HCEC 1CT (cell line): Measurements from ENCODE around the gene MPPED1.

Experiments
- DNase-seq: peaks from one replicate; pipeline ENCODE4 v3.0.0-alpha.2; 2017

MPPED1 gene

DNA sequence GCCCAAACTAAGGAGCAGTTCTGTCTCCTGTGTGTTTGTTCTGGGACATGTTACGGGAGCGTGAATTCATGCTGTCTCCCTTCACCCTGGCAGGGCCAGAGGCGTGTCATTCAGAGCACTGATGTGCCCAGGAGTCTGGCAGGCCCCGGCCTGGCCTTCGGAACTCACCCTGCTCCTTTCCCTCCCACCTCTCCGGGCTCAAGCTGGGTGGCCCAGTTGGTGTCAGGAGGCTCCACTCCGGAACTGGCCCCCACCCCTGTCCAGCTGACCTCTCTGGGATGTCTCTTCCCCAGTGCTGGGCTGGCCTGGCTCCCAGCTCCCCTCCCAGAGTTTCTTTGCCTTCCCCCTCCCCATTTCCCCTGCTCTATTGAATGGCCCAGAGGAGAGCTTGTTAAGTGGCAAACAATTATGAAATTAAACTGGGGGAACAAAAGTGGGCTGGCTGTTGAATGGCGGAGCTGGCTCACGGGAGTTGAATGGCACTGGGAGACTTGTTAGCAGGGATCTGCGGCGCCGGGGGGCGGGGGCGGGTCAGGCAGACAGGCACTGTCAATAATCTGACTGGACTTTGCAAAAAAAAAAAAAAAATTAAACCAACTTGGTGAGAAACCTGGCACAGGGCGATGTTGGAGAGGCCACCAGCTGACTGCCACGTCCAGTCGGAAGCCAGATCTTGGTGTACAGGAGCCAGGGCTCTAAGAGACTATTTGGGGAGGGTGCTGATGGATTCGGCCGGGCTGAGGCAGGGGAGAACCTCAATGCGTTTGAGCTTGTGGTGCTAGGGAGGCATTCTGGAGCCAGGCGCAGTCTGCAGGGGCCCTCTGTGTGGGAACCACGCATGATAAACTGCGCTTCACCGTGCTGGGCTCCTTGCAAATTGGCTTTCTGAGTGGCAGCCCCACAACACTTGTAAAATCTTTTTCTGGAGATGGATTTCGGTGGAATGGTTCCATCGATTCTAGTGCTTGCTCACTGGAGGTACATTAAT lies 1.3 kb downstream of the MPPED1 start:
- DNase-seq: no peak

GRCh38 chr22:43413826-43414225 lies 2.0 kb downstream of the MPPED1 start:
- no peak for DNase-seq

DNA sequence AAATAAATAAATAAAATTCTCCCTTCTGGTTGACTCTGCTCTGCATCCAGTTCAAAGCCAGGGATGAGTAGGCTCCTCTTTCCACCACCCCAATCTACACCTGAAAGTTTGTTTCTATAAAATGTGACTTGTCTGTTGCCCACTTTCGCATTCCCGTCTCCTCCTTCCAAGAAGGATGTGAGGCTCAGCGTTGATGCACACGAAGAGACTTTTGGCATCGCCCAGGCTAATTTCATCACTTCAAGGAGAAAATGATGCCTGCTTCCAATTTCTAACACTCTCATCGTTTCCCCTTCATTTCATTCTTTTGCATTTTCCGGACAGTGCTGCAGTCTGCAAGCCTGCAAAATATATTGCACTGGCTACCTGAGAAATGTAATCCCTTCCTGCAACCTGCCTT lies 3.9 kb downstream of the MPPED1 start:
- DNase-seq: no peak

- no peak for DNase-seq
These were observed 5.7 kb downstream of the MPPED1 start for GRCh38 chr22:43417555-43417954.

DNA sequence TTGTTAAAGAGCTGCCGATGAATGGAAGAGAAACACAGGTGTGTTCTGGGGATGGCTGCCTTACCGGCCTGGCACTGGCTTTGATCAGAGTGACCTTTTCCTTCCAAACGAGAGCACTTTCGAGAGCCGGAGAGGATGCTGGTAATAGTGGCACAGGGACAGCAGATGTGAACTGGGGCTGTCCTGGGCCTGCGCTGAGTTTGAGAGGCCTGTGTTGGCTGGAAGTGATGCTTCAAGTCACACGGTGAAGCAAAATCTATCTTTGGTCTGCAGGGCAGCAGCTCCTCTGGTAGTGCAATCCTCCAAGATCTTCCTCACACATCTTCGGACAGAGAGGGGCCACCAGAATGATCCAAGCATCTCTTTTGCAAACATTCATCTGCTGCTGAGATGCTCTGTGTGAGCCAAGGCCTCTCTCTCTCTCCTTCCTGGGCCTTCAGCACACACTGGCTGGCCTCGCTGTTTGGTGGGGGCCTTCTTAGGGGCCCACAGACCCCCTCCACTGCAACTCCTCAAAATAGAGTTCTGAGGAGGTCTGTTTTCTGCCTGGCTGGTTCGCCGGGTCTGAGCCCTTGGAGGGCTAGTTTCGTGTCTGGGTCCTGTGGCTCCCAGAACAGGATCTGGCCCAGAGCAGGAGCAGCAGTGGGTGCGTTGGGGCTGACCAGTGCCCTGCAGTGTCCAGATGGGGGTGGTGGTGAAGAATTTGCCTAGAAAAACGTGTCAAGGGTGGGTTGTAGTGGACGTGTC lies 6.4 kb downstream of the MPPED1 start:
- no peak for DNase-seq

- no peak for DNase-seq
These were observed 7.7 kb downstream of the MPPED1 start for GRCh38 chr22:43419371-43420080.

DNA sequence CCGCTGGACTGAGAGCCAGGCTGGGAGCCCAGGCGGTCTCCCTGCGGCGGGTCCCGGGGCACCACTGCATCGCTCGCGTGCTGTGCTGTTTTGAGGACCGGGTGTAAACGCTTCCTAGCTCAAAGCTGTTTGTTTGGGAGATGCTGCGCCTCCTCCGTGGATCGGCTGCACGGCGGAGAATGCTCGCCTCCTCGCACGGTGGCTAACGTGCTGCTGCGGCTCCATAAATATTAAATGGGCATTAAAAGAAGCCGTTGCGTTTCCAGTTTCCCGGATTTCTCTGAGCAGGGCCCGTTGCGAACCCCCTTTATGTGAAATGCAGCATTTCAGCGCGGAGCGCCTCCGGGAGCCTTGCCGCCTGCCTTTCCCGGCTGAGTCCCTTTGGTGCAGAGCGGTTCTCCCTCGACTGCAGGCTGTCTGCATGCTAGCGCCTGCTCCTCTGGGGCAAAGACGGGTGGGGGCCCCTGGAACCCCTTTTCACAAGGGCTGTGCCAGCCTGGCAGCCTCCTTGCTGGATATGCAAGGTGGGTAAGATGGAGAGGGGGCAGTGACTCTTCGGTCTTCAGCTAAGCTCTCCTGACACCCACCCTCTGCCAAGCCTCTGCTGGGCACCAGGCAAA lies 9.3 kb downstream of the MPPED1 start:
- DNase-seq: no peak

DNA sequence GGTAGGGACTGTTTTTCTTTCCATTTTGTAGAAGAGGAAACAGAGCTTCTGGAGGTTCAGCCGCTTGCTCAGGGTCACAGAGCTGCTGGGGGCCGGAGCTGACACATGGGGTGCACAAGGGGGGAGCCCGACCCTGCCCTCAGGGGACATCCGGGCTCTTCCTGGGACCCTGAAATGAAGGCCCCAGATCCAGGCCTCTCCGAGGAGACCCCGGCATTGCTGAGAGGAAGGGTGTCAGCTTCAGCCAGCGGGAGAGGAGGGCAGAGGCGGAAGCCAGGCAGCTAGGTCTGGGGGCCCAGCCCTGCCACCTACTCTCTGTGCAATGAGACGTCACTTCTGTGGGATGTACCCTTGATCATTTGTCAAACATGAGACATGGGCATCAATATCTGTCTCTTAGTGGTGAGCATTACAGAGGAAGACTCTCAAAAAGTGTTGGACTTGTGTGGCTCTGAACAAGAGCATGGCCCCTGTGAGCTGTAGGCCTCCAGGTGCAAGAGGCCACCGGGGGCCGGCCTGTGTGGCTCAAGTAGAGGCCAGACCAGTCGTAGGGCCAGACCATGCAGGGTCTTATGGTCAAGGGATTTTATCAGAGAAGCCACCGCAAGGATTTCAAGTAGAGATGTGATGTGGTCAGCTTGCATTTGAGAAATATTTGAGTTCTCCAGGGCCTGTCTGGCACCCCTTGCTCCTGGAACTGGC lies 10.3 kb downstream of the MPPED1 start:
- no peak for DNase-seq

DNA sequence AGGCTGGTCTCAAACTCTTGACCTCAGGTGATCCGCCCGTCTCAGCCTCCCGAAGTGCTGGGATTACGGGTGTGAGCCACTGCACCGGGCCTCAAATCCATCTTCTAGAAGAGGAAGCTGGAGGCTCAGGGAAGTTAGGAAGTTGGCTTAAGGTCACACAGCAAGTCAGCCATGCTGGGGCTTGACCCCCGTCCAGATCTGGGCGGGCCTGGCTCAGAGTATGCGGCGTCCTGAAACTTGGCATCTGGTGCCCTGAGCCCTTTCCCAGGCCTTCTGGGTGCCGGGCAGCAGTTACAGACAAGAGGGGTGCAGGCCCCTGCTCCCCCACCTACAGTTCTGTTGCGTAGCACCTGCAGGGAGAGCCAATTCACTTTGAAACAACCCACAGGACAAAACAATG lies 11.2 kb downstream of the MPPED1 start:
- no peak for DNase-seq

GRCh38 chr22:43424201-43424600 lies 12.4 kb downstream of the MPPED1 start:
- DNase-seq: no peak

DNA sequence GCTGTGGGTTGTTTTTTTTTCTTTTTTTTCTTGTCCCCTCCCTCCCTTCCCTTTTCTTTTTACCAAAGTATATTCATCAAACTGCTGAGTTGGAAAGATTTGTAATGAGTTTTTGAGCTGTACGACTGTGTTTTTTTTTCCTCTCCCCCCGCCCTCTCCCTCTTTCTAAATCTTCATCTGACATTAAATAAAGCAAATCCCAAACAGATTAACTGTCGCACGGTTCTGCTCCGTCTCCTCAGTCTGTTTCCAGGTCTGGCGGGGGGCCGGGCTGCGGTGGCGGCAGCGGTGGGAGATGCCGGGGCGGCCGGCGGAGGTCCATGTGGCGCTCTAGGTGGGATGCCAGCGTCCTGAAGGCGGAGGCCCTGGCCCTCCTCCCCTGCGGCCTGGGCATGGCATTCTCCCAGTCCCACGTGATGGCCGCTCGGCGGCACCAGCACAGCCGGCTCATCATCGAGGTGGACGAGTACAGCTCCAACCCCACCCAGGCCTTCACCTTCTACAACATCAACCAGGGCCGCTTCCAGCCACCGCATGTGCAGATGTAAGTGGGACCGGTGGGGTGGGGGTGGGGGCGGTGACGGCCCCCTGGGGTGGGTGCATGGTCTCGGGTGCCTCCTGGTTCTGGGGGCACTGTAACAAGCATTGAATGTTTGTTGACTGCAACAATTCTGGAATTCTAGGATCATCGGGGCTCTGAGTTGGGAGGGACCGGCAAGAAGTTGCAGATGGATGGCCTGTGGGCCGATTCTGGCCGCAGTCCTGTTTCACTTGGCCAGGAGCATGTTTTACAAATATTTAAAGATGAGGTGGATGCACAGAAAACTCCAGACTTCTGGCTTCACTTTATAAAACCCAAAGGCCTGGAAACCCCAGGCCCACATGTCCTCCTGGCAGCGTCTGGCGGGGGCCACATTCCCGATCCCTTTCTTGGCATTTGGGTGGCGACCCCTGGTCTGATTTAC lies 13.1 kb downstream of the MPPED1 start:
- no peak for DNase-seq

DNA sequence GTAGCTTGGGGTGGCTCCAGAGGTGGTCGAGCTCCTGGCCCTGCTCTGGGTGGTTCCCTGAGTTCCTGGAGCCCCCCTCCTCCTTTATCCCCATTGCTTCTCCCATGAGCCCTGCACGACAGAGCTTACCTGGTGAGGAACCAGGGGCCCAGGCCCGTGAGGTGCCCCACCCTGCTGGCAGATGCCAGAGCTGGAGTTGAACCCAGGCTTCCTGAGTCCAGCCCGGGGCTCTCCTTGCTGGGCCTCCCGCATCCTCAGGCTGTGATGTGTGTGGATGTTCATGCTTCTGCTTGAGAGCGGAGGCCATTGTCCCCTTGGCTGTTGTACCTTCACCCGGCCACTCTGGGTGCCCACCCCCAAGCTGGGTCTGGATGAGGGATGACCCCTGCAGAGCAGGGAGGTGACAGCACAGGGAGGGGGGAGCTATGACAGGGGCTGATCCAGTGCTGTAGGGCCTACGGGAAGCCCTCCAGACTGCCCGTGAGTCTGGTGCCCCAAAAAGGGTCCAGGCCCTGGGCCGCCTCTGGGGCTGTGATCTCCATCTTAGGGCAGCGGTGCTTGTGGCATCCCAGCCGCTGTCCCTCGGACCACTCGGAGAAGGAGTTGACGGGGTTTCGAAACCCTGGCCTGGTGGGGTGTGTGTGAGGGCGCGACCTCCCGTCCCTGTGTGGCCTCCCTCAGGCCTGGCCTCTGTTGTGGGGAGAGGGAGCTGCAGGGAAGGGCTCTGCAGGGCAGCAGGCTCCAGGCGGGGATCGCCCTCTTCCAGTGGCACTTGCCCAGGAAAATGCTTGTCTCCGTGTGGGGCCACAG lies 14.4 kb downstream of the MPPED1 start:
- DNase-seq: no peak

- DNase-seq: no peak
These were observed 15.0 kb downstream of the MPPED1 start for GRCh38 chr22:43426816-43427215.

GRCh38 chr22:43427296-43428004 lies 15.6 kb downstream of the MPPED1 start:
- no peak for DNase-seq

- no peak for DNase-seq
These were observed 16.2 kb downstream of the MPPED1 start for GRCh38 chr22:43428005-43428485.

DNA sequence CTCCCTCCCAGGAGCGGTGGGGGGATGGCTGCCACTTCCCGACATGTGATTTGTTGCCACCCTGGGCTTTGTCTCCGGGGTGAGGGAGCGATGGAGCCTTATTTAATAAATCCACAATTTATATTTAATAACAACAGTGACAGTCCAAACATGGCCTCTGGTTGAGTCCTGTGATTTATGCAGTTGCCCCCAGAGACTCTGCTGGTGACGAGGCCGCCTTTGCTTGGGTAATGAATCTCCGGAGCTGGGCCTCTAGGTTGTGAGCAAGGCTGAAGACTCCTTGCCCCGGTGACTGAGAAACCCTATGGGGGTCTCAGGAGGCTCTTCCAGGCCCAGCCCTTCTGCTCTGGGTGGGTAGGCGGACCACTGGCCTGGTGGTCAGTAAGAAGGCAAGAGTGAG lies 16.7 kb downstream of the MPPED1 start:
- no peak for DNase-seq

DNA sequence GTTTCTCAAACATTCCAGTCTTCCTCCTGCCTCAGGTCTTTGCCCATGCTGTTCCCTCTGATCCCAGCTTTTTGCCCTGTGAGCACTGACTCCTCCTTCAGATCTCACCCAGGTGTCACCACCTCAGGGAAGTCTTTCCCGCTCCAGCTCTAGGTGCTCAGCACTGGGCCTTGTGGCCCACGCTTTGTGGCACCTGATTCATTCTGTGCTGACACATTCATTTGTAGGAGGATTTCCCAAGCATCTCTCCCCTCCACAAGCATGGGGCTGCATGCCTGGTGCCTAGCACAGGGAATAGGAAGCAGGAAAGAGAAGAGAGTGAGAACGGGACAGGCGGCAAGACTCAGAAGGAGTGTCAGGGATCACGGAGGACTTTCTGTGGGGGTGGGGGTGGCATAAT lies 17.6 kb downstream of the MPPED1 start:
- DNase-seq: no peak

- DNase-seq: no peak
These were observed 20.2 kb downstream of the MPPED1 start for GRCh38 chr22:43431808-43432554.
